ENCODE data around the gene CLDN5.

- no peak for TF ChIP-seq TAF1 (IDR thresholded peaks at IDR 0.05; ENCODE audit: borderline replicate concordance, insufficient read depth, low read length)
- no peak for TF ChIP-seq POLR2AphosphoS5 (IDR thresholded peaks at IDR 0.05; ENCODE audit: low read depth, low read length)
- TF ChIP-seq FOXP2 (optimal IDR thresholded peaks at IDR 0.05; ENCODE audit: borderline replicate concordance, extremely low read depth, extremely low read length, insufficient read depth), result no peak
- no peak for TF ChIP-seq SIN3A (IDR thresholded peaks at IDR 0.05; ENCODE audit: borderline replicate concordance, insufficient read depth, low read length)
These were observed 41.9 kb downstream of the CLDN5 start for GRCh38 chr22:19482297-19482696.
